HG03025 (cell line): Measurements from ENCODE around the gene TCF7L1.
"Not testable (repeated sequence)": the region's sequence is repeated elsewhere in the genome, so short reads cannot be mapped to it uniquely, and the experiment has no call there.

Source experiments
- ATAC-seq: cut with Tn5 transposase; IDR thresholded peaks from one replicate; pipeline ENCODE4 v1.9.1; 2021; ENCODE audit warnings: mild to moderate bottlenecking, moderate library complexity; ENCODE audit not compliant: unreplicated experiment, low FRiP score

The TCF7L1 gene

GRCh38 chr2:85180322-85181133, 47.3 kb downstream of the TCF7L1 start:
- ATAC-seq, result no peak

GRCh38 chr2:85181134-85181631, 48.0 kb downstream of the TCF7L1 start:
- ATAC-seq, result no peak

- no peak for ATAC-seq
Observed at GRCh38 chr2:85181844-85182456, 48.8 kb downstream of the TCF7L1 start.

GRCh38 chr2:85183076-85183475, 49.9 kb downstream of the TCF7L1 start:
- ATAC-seq, result no peak

GRCh38 chr2:85183479-85183878, 50.3 kb downstream of the TCF7L1 start:
- ATAC-seq, result no peak

GRCh38 chr2:85184231-85184630, 51.0 kb downstream of the TCF7L1 start:
- no peak for ATAC-seq

GRCh38 chr2:85184990-85185389, 51.8 kb downstream of the TCF7L1 start:
- no peak for ATAC-seq

DNA sequence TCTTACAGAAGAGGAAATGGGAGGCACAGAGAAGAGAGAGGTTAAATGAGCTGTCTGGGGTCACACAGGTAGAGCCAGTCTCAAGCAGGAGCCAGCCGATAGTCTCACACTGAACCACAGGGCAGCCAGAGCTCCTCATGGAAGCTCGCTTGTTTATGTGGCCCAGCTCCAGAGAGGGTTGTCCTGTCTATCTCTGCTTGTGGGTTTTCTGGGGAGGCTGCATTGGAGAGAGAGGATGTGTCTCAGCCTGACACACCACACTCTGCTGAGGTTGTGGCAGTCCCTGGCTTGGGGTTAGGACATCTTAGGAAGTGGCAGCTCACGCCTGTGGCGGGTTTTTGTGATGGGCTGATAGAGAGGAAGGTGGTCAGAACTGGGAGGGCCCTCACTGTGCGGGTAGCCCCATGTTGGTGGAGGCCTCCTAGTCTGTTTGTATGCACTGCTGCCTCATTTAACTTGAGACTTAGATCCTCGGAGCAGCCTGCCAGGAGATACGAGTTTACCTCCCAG, 52.3 kb downstream of the TCF7L1 start:
- no peak for ATAC-seq

GRCh38 chr2:85187069-85187468, 53.9 kb downstream of the TCF7L1 start:
- ATAC-seq, result no peak

DNA sequence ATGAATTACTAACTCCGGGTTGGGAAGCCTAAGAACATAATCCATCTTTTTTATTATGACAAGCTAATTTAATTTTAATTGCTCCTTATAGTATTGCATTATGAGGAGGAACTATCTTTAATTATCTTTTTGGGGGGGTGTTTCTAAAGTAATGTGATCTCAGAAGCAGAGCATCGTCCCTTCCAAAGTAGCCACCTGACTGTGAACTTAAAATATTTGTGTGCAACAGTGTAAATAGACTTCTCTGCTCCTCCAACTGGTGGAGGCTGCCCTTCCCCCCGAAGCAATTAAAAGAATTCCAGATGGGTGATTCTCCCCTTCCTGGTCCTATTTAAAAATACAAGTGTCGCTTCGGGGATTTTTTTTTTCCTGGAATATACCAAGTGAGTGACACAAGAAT, 55.7 kb downstream of the TCF7L1 start:
- ATAC-seq, result no peak

DNA sequence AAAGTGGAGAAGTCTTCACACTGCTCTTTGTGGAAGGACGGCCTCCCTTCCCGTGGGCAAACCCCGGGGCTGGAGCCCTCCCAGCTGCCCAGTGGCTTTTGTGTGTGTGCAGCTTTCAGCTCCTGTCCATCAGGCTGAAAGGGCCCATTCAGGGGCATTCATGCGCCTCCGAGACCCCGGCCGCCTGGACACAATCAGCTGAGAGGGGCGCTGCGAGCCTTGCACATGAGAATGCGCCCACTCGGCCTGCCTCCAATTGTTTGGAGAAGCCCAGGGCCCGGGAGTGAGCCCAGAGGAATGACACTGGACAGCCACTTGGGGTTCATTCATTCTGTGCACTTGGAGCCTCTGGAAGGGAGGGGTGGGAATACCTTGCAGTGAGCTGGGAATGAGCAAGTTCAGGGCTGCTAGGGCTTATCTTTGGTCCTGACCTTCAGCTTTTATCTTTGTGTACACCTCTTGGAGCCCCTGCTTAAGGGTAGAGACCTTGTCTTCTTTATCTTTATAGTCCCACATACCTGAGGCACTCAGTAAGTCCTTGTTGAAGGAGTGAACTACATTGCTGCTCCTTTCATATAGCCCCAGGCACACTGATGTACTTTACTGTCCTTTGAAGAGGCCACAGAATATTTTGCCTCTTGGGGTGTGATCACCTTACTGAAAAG, 56.5 kb downstream of the TCF7L1 start:
- no peak for ATAC-seq

- no peak for ATAC-seq
Observed at GRCh38 chr2:85191157-85191556, 58.0 kb downstream of the TCF7L1 start.

DNA sequence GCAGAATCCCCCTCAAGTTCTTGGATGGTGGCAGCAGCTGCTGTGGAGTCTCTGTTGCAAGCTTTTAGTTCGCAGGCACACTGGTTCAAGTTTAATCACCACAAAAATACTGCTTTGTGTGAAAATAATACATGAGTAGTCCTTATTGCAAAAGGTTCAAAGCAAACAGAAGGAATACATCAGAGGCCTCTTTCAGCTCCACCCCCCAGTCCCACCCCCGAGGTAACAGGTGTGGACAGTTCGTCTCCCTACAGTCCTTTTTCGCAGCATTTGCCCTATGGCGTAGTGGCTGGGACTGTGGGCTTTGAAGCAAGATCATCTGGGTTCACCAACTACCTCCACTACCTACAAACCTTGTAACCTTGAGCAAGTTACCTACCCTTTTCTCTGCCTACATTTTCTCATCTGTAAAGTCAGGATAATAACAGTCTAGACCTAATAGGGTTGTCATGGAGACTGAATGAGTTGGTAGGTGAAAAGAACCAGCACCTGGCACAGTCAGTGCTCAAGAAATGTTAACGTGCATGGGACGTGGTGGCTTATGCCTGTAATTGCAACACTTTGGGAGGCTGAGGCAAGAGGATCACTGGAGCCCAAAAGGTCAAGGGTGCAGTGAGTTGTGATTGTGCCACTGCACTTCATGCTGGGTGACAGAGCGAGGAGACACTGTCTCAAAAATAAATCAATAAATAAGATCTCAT, 61.7 kb downstream of the TCF7L1 start:
- ATAC-seq, result no peak

GRCh38 chr2:85195956-85196355, 62.8 kb downstream of the TCF7L1 start:
- ATAC-seq, result no peak

- ATAC-seq, result no peak
Observed at GRCh38 chr2:85199698-85200097, 66.5 kb downstream of the TCF7L1 start.

DNA sequence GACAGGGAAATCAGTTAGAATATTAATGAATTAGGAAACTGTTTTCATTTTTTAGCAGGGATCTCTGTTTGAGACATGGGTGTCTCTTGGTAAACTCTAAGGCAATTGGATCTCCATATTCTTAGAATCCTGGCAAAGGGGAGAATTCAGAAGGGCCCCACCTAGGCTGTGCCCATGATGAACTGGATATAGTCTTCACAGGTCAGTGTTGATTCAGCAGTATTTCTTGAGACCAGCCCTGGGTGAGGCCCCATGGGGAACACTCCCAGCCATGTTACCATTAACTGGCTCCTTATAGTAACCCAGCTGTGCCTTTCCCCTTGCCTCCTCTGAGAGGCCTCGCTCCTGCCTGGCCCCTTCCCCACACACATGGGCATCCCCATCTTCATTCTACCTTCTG, 76.7 kb downstream of the TCF7L1 start:
- ATAC-seq, result no peak

- ATAC-seq, result no peak
Observed at GRCh38 chr2:85210511-85210910, 77.3 kb downstream of the TCF7L1 start.

DNA sequence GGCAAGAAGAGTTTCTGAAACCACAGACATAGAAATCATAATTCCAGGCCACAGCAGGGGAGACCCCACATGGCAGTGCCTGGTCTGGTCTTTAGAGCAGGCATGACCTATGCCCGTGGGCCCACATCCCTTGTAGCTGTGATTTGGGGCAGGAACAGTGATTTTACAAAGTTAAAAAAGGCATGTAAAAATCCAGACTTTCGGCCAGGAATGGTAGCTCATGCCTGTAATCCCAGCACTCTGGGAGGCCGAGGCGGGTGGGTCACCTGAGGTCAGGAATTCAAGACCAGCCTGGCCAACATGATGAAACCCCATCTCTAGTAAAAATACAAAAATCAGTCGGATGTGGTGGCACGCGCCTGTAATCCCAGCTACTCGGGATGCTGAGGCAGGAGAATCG, 78.4 kb downstream of the TCF7L1 start:
- not testable (repeated sequence) for ATAC-seq

DNA sequence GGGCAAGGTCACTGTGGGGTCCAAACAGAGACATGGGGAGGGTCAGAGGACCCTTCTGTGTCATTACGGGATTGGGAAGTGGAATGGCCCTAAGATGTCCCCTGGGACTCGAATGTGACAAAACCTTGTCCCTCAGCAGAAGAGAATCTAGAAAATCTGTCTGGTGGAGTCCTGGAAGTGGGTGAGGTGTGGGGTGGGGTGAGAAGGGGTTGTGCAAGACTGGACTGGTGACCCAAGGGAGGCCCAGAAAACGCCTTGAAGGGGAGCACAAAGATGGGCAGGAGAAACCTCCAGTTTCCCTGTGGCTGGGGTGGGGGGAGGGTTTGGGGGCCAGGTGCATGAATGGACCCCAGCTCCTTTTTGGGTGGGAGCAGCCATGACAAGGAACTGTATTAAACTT, 79.6 kb downstream of the TCF7L1 start:
- no peak for ATAC-seq

GRCh38 chr2:85213404-85213803, 80.2 kb downstream of the TCF7L1 start:
- ATAC-seq, result no peak
